ENCODE measurements around the gene ULBP1. TPM values are rescaled to one million over a fixed set of nuclear protein-coding genes. Genes with fewer than 3 reads are reported as not detected.
"Not testable (repeated sequence)": the region's sequence is repeated elsewhere in the genome, so short reads cannot be mapped to it uniquely, and the experiment has no call there.

ULBP1 gene
- total and polyA plus RNA-seq, 2 donors: 0.19 to 0.68 TPM

- peaks cover 0 to 1% of the 10 kb centered on the region in 2 donors for H3K9me3 ChIP-seq (ENCODE audit: control insufficient read depth in 2 of 2, insufficient read depth in 1 of 2, low read length in 1 of 2)
- no peaks in the 10 kb centered on the region for H3K36me3 ChIP-seq (ENCODE audit: control insufficient read depth in 2 of 2, insufficient read depth in 2 of 2, low read length in 1 of 2)
- peaks cover 30 to 97% of the 10 kb centered on the region in 2 donors for H3K27me3 ChIP-seq (ENCODE audit: control insufficient read depth in 2 of 2, insufficient read depth in 1 of 2, low read length in 1 of 2)
- H3K4me1 ChIP-seq (ENCODE audit: control insufficient read depth in 2 of 2, insufficient read depth in 2 of 2, low read length in 2 of 2): peaks cover 0 to 27% of the 10 kb centered on the region in 2 donors
- H3K27ac ChIP-seq (ENCODE audit: low read depth in 1 of 2, low read length in 1 of 2): no peak overlapping the region
- peak overlapping the region in 1 of 2 donors; percentile 58 for H3K4me3 ChIP-seq (ENCODE audit: low read length in 2 of 2)
- WGBS: 26% methylated on average over 8 of the region's 8 CpGs
- no peak for DNase-seq (ENCODE audit: low read depth in 6 of 9, low spot score in 9 of 9)
Measured at GRCh38 chr6:149963212-149963461, 606 bp upstream of the ULBP1 start.

- peak in 1 of 9 donors; percentile 29 for DNase-seq (ENCODE audit: low read depth in 6 of 9, low spot score in 9 of 9)
Measured at GRCh38 chr6:149964308-149965193, 808 bp downstream of the ULBP1 start.

DNA sequence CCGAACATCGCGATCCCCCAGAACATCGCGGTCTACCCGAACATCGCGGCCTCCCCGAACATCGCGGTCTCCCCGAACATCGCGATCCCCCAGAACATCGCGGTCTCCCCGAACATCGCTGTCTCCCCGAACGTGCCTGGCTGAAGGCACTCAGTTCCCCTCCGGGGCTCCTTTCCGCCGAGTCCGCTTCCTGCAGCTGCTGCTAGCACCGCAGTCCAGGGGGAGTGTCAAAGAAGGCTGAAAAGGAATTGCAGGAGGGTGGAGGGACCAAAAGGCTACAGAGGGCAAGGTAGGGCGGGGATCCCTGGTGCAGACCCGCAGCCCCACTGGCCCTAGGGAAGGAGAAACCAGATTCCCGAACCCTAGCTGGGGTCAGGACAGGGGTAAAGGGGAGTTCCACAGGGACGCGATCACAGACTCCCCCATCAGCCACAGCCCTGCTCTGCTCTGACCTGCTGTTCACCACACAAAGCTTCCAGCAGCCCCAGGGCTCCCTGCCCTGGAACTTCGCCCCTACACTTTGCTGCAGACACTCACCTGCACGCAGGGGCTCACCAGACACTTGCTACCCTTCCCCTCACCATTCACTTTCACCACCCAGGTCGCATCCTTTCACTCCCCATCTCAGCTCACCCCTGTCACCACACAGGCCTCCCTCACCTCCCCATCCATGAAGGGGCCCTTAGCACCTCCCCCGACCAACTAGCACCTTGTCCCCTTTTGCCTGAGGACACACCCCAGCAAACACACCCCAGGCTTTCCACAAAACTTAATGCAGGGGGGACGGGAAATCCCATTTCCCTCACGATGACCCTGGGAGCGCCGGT, 1.7 kb downstream of the ULBP1 start:
- 11% methylated on average over 38 of the region's 38 CpGs for WGBS
- H3K27me3 ChIP-seq (ENCODE audit: control insufficient read depth in 2 of 2, insufficient read depth in 1 of 2, low read length in 1 of 2): peaks cover 29 to 100% of the 10 kb centered on the region in 2 donors
- H3K27ac ChIP-seq (ENCODE audit: low read depth in 1 of 2, low read length in 1 of 2): no peak overlapping the region
- H3K9me3 ChIP-seq (ENCODE audit: control insufficient read depth in 2 of 2, insufficient read depth in 1 of 2, low read length in 1 of 2): peaks cover 0 to 1% of the 10 kb centered on the region in 2 donors
- peak overlapping the region; percentile 42 to 58 for H3K4me3 ChIP-seq (ENCODE audit: low read length in 2 of 2)
- no peaks in the 10 kb centered on the region for H3K36me3 ChIP-seq (ENCODE audit: control insufficient read depth in 2 of 2, insufficient read depth in 2 of 2, low read length in 1 of 2)
- DNase-seq (ENCODE audit: low read depth in 6 of 9, low spot score in 9 of 9): peak in 2 of 9 donors; percentile 26 to 59
- H3K4me1 ChIP-seq (ENCODE audit: control insufficient read depth in 2 of 2, insufficient read depth in 2 of 2, low read length in 2 of 2): peaks cover 0 to 27% of the 10 kb centered on the region in 2 donors

More at GRCh38 chr6:149964308-149965193, 808 bp downstream of the ULBP1 start:
- peaks cover 0 to 1% of the 10 kb centered on the region in 2 donors for H3K9me3 ChIP-seq (ENCODE audit: control insufficient read depth in 2 of 2, insufficient read depth in 1 of 2, low read length in 1 of 2)
- no peak overlapping the region for H3K27ac ChIP-seq (ENCODE audit: low read depth in 1 of 2, low read length in 1 of 2)
- peak overlapping the region; percentile 42 to 58 for H3K4me3 ChIP-seq (ENCODE audit: low read length in 2 of 2)
- peaks cover 29 to 100% of the 10 kb centered on the region in 2 donors for H3K27me3 ChIP-seq (ENCODE audit: control insufficient read depth in 2 of 2, insufficient read depth in 1 of 2, low read length in 1 of 2)
- no peaks in the 10 kb centered on the region for H3K36me3 ChIP-seq (ENCODE audit: control insufficient read depth in 2 of 2, insufficient read depth in 2 of 2, low read length in 1 of 2)
- WGBS: 1% methylated on average over 103 of the region's 103 CpGs
- H3K4me1 ChIP-seq (ENCODE audit: control insufficient read depth in 2 of 2, insufficient read depth in 2 of 2, low read length in 2 of 2): peaks cover 0 to 27% of the 10 kb centered on the region in 2 donors

- not testable (repeated sequence) for DNase-seq (ENCODE audit: low read depth in 6 of 9, low spot score in 9 of 9); H3K27ac ChIP-seq (ENCODE audit: low read depth in 1 of 2, low read length in 1 of 2); H3K9me3 ChIP-seq (ENCODE audit: control insufficient read depth in 2 of 2, insufficient read depth in 1 of 2, low read length in 1 of 2); H3K4me3 ChIP-seq (ENCODE audit: low read length in 2 of 2); H3K36me3 ChIP-seq (ENCODE audit: control insufficient read depth in 2 of 2, insufficient read depth in 2 of 2, low read length in 1 of 2)
- peaks cover 29 to 100% of the 10 kb centered on the region in 2 donors for H3K27me3 ChIP-seq (ENCODE audit: control insufficient read depth in 2 of 2, insufficient read depth in 1 of 2, low read length in 1 of 2)
- WGBS: 93% methylated on average over 2 of the region's 2 CpGs
- H3K4me1 ChIP-seq (ENCODE audit: control insufficient read depth in 2 of 2, insufficient read depth in 2 of 2, low read length in 2 of 2): peaks cover 0 to 27% of the 10 kb centered on the region in 2 donors
Measured at GRCh38 chr6:149966319-149966718, 2.6 kb downstream of the ULBP1 start.

DNA sequence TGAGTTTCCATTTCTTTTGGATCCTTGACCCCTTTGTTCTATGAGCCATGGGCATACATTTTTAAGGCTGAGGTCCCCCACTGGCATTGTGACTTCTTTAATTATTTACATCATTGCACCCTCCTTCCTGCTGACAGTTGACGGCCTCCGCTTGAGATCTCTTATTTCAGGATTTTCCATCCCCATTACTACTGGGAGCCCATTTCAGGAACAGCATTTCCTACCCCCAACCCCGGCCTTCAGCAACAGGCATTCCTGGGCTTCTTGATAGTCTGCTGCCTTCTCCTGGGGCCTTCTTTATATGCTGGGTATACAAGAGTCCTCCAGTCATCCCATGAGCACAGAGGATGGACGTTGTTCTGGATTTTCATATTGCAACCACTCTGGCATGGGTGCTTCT, 3.8 kb downstream of the ULBP1 start:
- peaks cover 0 to 1% of the 10 kb centered on the region in 2 donors for H3K9me3 ChIP-seq (ENCODE audit: control insufficient read depth in 2 of 2, insufficient read depth in 1 of 2, low read length in 1 of 2)
- 98% methylated on average over 4 of the region's 4 CpGs for WGBS
- no peak overlapping the region for H3K27ac ChIP-seq (ENCODE audit: low read depth in 1 of 2, low read length in 1 of 2)
- H3K36me3 ChIP-seq (ENCODE audit: control insufficient read depth in 2 of 2, insufficient read depth in 2 of 2, low read length in 1 of 2): no peaks in the 10 kb centered on the region
- H3K27me3 ChIP-seq (ENCODE audit: control insufficient read depth in 2 of 2, insufficient read depth in 1 of 2, low read length in 1 of 2): peaks cover 31 to 95% of the 10 kb centered on the region in 2 donors
- no peak overlapping the region for H3K4me3 ChIP-seq (ENCODE audit: low read length in 2 of 2)
- DNase-seq (ENCODE audit: low read depth in 6 of 9, low spot score in 9 of 9): no peak
- peaks cover 0 to 27% of the 10 kb centered on the region in 2 donors for H3K4me1 ChIP-seq (ENCODE audit: control insufficient read depth in 2 of 2, insufficient read depth in 2 of 2, low read length in 2 of 2)

DNA sequence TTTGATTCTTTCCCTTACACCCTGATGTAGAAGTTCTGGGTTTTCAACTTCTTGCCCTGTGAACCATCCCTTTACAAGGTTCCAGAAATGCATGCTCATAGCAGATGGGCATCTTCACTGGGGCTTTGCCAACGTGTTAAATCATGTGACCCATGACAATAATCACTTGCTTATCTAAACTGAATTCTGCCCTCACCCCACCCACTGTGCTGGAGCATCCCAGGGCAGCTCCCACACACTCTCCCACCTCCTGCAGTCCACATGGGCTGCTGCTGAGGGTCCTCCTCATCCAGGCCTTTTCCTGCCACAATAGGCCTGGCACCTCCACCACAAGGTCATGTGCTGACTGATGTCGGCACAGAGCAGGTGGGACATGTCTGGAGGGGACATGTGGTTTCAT, 4.3 kb downstream of the ULBP1 start:
- H3K4me1 ChIP-seq (ENCODE audit: control insufficient read depth in 2 of 2, insufficient read depth in 2 of 2, low read length in 2 of 2): peaks cover 0 to 26% of the 10 kb centered on the region in 2 donors
- H3K9me3 ChIP-seq (ENCODE audit: control insufficient read depth in 2 of 2, insufficient read depth in 1 of 2, low read length in 1 of 2); H3K27ac ChIP-seq (ENCODE audit: low read depth in 1 of 2, low read length in 1 of 2); DNase-seq (ENCODE audit: low read depth in 6 of 9, low spot score in 9 of 9); H3K4me3 ChIP-seq (ENCODE audit: low read length in 2 of 2); H3K36me3 ChIP-seq (ENCODE audit: control insufficient read depth in 2 of 2, insufficient read depth in 2 of 2, low read length in 1 of 2): not testable (repeated sequence)
- WGBS: 59% methylated on average over 2 of the region's 2 CpGs
- H3K27me3 ChIP-seq (ENCODE audit: control insufficient read depth in 2 of 2, insufficient read depth in 1 of 2, low read length in 1 of 2): peaks cover 30 to 94% of the 10 kb centered on the region in 2 donors

- peaks cover 21 to 92% of the 10 kb centered on the region in 2 donors for H3K27me3 ChIP-seq (ENCODE audit: control insufficient read depth in 2 of 2, insufficient read depth in 1 of 2, low read length in 1 of 2)
- not testable (repeated sequence) for H3K4me3 ChIP-seq (ENCODE audit: low read length in 2 of 2); H3K9me3 ChIP-seq (ENCODE audit: control insufficient read depth in 2 of 2, insufficient read depth in 1 of 2, low read length in 1 of 2); DNase-seq (ENCODE audit: low read depth in 6 of 9, low spot score in 9 of 9); H3K36me3 ChIP-seq (ENCODE audit: control insufficient read depth in 2 of 2, insufficient read depth in 2 of 2, low read length in 1 of 2); H3K27ac ChIP-seq (ENCODE audit: low read depth in 1 of 2, low read length in 1 of 2)
- WGBS: 78% methylated on average over 2 of the region's 2 CpGs
- peaks cover 0 to 17% of the 10 kb centered on the region in 2 donors for H3K4me1 ChIP-seq (ENCODE audit: control insufficient read depth in 2 of 2, insufficient read depth in 2 of 2, low read length in 2 of 2)
Measured at GRCh38 chr6:149968909-149969308, 5.2 kb downstream of the ULBP1 start.

DNA sequence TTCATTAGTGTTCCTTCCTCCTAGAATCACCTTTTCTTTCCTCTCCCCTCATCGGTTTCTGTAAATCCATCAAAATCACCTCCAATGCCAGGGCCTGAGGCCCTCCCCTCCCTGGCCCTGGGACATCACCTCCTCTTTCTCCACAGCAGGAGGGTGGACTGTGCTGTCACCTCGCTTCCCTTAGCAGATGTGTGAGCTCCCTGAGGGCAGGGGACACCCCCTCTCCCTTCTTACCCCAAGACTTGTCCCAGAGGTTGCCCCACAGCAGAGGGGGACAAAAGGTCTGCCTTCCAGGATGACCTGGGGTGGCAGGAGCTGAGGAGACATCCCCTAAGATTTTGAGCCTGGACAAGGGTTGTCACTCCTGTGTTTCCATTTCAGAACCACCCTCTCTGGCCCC, 5.9 kb downstream of the ULBP1 start:
- DNase-seq (ENCODE audit: low read depth in 6 of 9, low spot score in 9 of 9): no peak
- 91% methylated on average over 2 of the region's 2 CpGs for WGBS
- H3K4me3 ChIP-seq (ENCODE audit: low read length in 2 of 2): no peak overlapping the region
- H3K9me3 ChIP-seq (ENCODE audit: control insufficient read depth in 2 of 2, insufficient read depth in 1 of 2, low read length in 1 of 2): no peaks in the 10 kb centered on the region
- H3K27me3 ChIP-seq (ENCODE audit: control insufficient read depth in 2 of 2, insufficient read depth in 1 of 2, low read length in 1 of 2): peaks cover 22 to 92% of the 10 kb centered on the region in 2 donors
- no peak overlapping the region for H3K27ac ChIP-seq (ENCODE audit: low read depth in 1 of 2, low read length in 1 of 2)
- H3K36me3 ChIP-seq (ENCODE audit: control insufficient read depth in 2 of 2, insufficient read depth in 2 of 2, low read length in 1 of 2): no peaks in the 10 kb centered on the region
- peaks cover 0 to 12% of the 10 kb centered on the region in 2 donors for H3K4me1 ChIP-seq (ENCODE audit: control insufficient read depth in 2 of 2, insufficient read depth in 2 of 2, low read length in 2 of 2)

DNA sequence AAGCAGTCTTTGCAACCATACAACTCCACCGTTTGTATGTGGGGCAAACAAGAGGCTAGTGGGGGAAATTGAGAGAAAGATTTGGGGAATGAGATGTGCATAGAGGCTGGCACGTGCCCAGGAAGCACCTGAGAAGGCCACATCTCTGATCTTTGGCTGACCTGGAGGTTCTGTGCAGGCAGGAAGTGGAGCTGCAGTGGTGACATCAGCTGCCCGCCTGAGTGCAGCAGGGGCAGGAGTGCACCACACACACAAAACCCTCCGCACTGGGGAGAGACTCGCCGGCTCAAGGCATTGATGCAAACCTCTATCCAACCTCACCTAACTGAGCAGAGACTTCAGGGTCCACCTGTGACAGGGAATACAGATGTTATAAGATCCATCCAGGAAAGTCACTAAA, 10.7 kb downstream of the ULBP1 start:
- H3K27ac ChIP-seq (ENCODE audit: low read depth in 1 of 2, low read length in 1 of 2); H3K36me3 ChIP-seq (ENCODE audit: control insufficient read depth in 2 of 2, insufficient read depth in 2 of 2, low read length in 1 of 2); H3K4me3 ChIP-seq (ENCODE audit: low read length in 2 of 2); H3K9me3 ChIP-seq (ENCODE audit: control insufficient read depth in 2 of 2, insufficient read depth in 1 of 2, low read length in 1 of 2); H3K4me1 ChIP-seq (ENCODE audit: control insufficient read depth in 2 of 2, insufficient read depth in 2 of 2, low read length in 2 of 2): not testable (repeated sequence)
- DNase-seq (ENCODE audit: low read depth in 6 of 9, low spot score in 9 of 9): peak in 1 of 9 donors; percentile 37
- peaks cover 4 to 90% of the 10 kb centered on the region in 2 donors for H3K27me3 ChIP-seq (ENCODE audit: control insufficient read depth in 2 of 2, insufficient read depth in 1 of 2, low read length in 1 of 2)
- 61% methylated on average over 6 of the region's 6 CpGs for WGBS
